ENCODE measurements around the gene PTPRM. TPM values are rescaled to one million over a fixed set of nuclear protein-coding genes. Genes with fewer than 3 reads are reported as not detected.

Gene PTPRM
- total RNA-seq, 1 donor from 2014 or later = 131 TPM

GRCh38 chr18:7914834-7915670, 347.9 kb downstream of the PTPRM start:
- TF ChIP-seq, protein P1, sequence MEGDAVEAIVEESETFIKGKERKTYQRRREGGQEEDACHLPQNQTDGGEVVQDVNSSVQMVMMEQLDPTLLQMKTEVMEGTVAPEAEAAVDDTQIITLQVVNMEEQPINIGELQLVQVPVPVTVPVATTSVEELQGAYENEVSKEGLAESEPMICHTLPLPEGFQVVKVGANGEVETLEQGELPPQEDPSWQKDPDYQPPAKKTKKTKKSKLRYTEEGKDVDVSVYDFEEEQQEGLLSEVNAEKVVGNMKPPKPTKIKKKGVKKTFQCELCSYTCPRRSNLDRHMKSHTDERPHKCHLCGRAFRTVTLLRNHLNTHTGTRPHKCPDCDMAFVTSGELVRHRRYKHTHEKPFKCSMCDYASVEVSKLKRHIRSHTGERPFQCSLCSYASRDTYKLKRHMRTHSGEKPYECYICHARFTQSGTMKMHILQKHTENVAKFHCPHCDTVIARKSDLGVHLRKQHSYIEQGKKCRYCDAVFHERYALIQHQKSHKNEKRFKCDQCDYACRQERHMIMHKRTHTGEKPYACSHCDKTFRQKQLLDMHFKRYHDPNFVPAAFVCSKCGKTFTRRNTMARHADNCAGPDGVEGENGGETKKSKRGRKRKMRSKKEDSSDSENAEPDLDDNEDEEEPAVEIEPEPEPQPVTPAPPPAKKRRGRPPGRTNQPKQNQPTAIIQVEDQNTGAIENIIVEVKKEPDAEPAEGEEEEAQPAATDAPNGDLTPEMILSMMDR (IDR thresholded peaks at IDR 0.05) = no peak
- no peak for DNase-seq (ENCODE audit: low spot score)
- no peaks in the 10 kb centered on the region for H3K27me3 Mint-ChIP-seq (ENCODE audit: low read depth)
- H3K4me3 Mint-ChIP-seq (ENCODE audit: unreplicated experiment) = no peak overlapping the region
- H3K4me1 Mint-ChIP-seq (ENCODE audit: low read depth) = peaks cover 34% of the 10 kb centered on the region
- peaks cover 19% of the 10 kb centered on the region for H3K9me3 Mint-ChIP-seq (ENCODE audit: low read depth)
- H3K36me3 Mint-ChIP-seq (ENCODE audit: low read depth) = peaks cover 5% of the 10 kb centered on the region
- H3K27ac Mint-ChIP-seq (ENCODE audit: unreplicated experiment) = no peak overlapping the region

DNA sequence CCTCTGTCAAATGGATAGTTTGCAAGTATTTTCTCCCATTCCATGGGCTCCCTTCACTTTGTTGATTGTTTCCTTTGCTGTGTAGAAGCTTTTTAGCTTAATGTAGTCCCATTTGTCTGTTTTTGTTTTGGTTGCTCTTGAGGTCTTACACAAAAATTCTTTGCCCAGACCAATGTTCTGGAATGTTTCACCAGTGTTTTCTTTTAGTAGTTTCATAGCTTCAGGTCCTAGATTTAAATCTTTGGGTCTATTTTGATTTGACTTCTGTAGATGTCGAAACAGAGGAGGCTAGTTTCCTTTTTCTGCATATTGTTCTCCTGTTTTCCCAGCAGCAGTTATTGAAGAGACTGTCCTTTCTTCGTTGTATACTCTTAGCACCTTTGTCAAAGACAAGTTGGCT, 351.6 kb downstream of the PTPRM start:
- Mint-ChIP-seq H3K9me3 (ENCODE audit: low read depth) (peaks cover 27% of the 10 kb centered on the region), H3K27ac (ENCODE audit: unreplicated experiment) (peak overlapping the region; percentile 66), H3K4me3 (ENCODE audit: unreplicated experiment) (peak overlapping the region; percentile 10), H3K27me3 (ENCODE audit: low read depth) (no peaks in the 10 kb centered on the region), H3K4me1 (ENCODE audit: low read depth) (peaks cover 70% of the 10 kb centered on the region), H3K36me3 (ENCODE audit: low read depth) (peaks cover 5% of the 10 kb centered on the region)
- TF ChIP-seq, protein P1 (IDR thresholded peaks at IDR 0.05) = no peak
- no peak for DNase-seq (ENCODE audit: low spot score)

- Mint-ChIP-seq H3K27ac (ENCODE audit: unreplicated experiment) (peak overlapping the region; percentile 49), H3K4me3 (ENCODE audit: unreplicated experiment) (no peak overlapping the region), H3K9me3 (ENCODE audit: low read depth) (peaks cover 27% of the 10 kb centered on the region), H3K27me3 (ENCODE audit: low read depth) (no peaks in the 10 kb centered on the region), H3K4me1 (ENCODE audit: low read depth) (peaks cover 75% of the 10 kb centered on the region), H3K36me3 (ENCODE audit: low read depth) (peaks cover 5% of the 10 kb centered on the region)
- TF ChIP-seq, protein P1 (IDR thresholded peaks at IDR 0.05) = no peak
- no peak for DNase-seq (ENCODE audit: low spot score)
Measured at GRCh38 chr18:7919565-7919964, 352.4 kb downstream of the PTPRM start.

GRCh38 chr18:7921938-7922587, 354.9 kb downstream of the PTPRM start:
- no peaks in the 10 kb centered on the region for H3K27me3 Mint-ChIP-seq (ENCODE audit: low read depth)
- DNase-seq (ENCODE audit: low spot score) = no peak
- peaks cover 5% of the 10 kb centered on the region for H3K36me3 Mint-ChIP-seq (ENCODE audit: low read depth)
- H3K9me3 Mint-ChIP-seq (ENCODE audit: low read depth) = peaks cover 27% of the 10 kb centered on the region
- peak overlapping the region; percentile 88 for H3K27ac Mint-ChIP-seq (ENCODE audit: unreplicated experiment)
- H3K4me1 Mint-ChIP-seq (ENCODE audit: low read depth) = peaks cover 75% of the 10 kb centered on the region
- TF ChIP-seq, protein P1 (IDR thresholded peaks at IDR 0.05) = no peak
- peak overlapping the region; percentile 5 for H3K4me3 Mint-ChIP-seq (ENCODE audit: unreplicated experiment)

- Mint-ChIP-seq H3K27me3 (ENCODE audit: low read depth) (no peaks in the 10 kb centered on the region), H3K4me1 (ENCODE audit: low read depth) (peaks cover 85% of the 10 kb centered on the region), H3K27ac (ENCODE audit: unreplicated experiment) (peak overlapping the region; percentile 76), H3K9me3 (ENCODE audit: low read depth) (peaks cover 23% of the 10 kb centered on the region), H3K36me3 (ENCODE audit: low read depth) (peaks cover 2% of the 10 kb centered on the region), H3K4me3 (ENCODE audit: unreplicated experiment) (no peak overlapping the region)
- DNase-seq (ENCODE audit: low spot score) = no peak
- TF ChIP-seq, protein P1 (IDR thresholded peaks at IDR 0.05) = no peak
Measured at GRCh38 chr18:7923105-7923504, 356.0 kb downstream of the PTPRM start.
